Activated CD4-positive, alpha-beta T cell treated with anti-CD3 and anti-CD28 coated beads, Interleukin-2, amount 50 U/mL, for 1 hour (primary cell): ENCODE results near the gene PDRG1.

ENCODE experiments used
- DNase-seq: peaks from one replicate; pipeline ENCODE4 v3.0.0-alpha.2; 2020

The PDRG1 gene

GRCh38 chr20:31951530-31952453 is at the start of gene PDRG1:
Gene PDRG1 (minus strand): TSS chr20:31952046. CDS start chr20:31951961, 85 bp downstream.
- DNase-seq, result peak; percentile 97

GRCh38 chr20:31998246-31998645 is 46.4 kb upstream of the PDRG1 start:
- no peak for DNase-seq

GRCh38 chr20:31996996-31997395 is 45.1 kb upstream of the PDRG1 start:
- DNase-seq, result no peak

- DNase-seq, result no peak
Measured at GRCh38 chr20:31992086-31992485, 40.2 kb upstream of the PDRG1 start.

- no peak for DNase-seq
Measured at GRCh38 chr20:31991339-31991705, 39.5 kb upstream of the PDRG1 start.

GRCh38 chr20:31990641-31991338 is 38.9 kb upstream of the PDRG1 start:
- DNase-seq, result no peak

GRCh38 chr20:31989030-31989645 is 37.3 kb upstream of the PDRG1 start:
- DNase-seq, result no peak

GRCh38 chr20:31988430-31989015 is 36.7 kb upstream of the PDRG1 start:
- no peak for DNase-seq

GRCh38 chr20:31987744-31988143 is 35.9 kb upstream of the PDRG1 start:
- DNase-seq, result no peak

GRCh38 chr20:31984981-31985471 is 33.2 kb upstream of the PDRG1 start:
- no peak for DNase-seq

- DNase-seq, result no peak
Measured at GRCh38 chr20:31981784-31982183, 29.9 kb upstream of the PDRG1 start.

- DNase-seq, result no peak
Measured at GRCh38 chr20:31979713-31980426, 28.0 kb upstream of the PDRG1 start.

GRCh38 chr20:31977080-31977479 is 25.2 kb upstream of the PDRG1 start:
- DNase-seq, result no peak

- DNase-seq, result no peak
Measured at GRCh38 chr20:31975874-31976273, 24.0 kb upstream of the PDRG1 start.

GRCh38 chr20:31974951-31975487 is 23.2 kb upstream of the PDRG1 start:
- no peak for DNase-seq

GRCh38 chr20:31974296-31974695 is 22.4 kb upstream of the PDRG1 start:
- no peak for DNase-seq

- no peak for DNase-seq
Measured at GRCh38 chr20:31972471-31973021, 20.7 kb upstream of the PDRG1 start.

- no peak for DNase-seq
Measured at GRCh38 chr20:31969991-31970390, 18.1 kb upstream of the PDRG1 start.

- peak; percentile 85 for DNase-seq
Measured at GRCh38 chr20:31968291-31969126, 16.7 kb upstream of the PDRG1 start.

- no peak for DNase-seq
Measured at GRCh38 chr20:31967830-31968249, 16.0 kb upstream of the PDRG1 start, which contains the start of gene XKR7. Gene XKR7 (plus strand): TSS chr20:31968151. CDS start chr20:31968176, 25 bp downstream.
